NCI-H524 treated with DMSO at 0.1 percent for 48 hours (cell line): ENCODE data around the gene TOR1A.
A peak's percentile ranks its signal among the peaks of the same experiment; 100 is the strongest.
"Not testable (repeated sequence)": the region's sequence is repeated elsewhere in the genome, so short reads cannot be mapped to it uniquely, and the experiment has no call there.

Experiments used
- DNase-seq: peaks from one replicate; lab custom pipeline; 2025; lab: John Stamatoyannopoulos, UW

TOR1A gene

DNA sequence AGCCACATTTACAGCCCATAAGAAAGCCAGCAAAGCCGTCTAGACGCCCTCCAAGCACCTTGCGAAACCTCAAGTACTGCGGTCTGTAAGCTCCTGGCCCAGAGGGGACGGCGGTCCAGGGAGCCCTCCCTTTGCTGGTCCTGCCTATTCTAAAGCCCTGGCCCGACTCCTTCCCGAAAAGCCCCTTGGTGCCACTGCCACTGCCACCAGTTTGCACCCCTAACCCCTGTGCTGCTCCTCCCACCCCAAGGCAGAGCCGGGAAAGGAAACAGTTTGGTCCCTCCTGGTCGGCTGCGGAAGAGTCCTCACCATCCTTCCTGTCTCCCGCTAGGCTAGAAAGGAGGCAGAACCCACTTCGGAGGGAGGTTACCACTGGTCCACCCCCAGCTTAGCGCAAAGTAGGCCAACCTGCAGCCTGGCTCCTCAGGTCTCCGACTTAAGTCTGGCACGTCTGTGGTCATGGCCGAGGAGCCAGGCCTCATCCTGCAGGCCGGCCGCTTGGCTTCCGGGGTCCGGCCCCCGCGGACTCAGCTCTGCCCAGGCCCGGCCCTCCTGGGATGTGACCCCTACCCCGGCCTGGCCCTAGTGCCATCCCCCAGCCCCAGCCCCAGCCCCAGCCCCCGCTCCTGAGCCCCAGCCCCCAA, 916 bp downstream of the TOR1A start:
- DNase-seq: no peak

DNA sequence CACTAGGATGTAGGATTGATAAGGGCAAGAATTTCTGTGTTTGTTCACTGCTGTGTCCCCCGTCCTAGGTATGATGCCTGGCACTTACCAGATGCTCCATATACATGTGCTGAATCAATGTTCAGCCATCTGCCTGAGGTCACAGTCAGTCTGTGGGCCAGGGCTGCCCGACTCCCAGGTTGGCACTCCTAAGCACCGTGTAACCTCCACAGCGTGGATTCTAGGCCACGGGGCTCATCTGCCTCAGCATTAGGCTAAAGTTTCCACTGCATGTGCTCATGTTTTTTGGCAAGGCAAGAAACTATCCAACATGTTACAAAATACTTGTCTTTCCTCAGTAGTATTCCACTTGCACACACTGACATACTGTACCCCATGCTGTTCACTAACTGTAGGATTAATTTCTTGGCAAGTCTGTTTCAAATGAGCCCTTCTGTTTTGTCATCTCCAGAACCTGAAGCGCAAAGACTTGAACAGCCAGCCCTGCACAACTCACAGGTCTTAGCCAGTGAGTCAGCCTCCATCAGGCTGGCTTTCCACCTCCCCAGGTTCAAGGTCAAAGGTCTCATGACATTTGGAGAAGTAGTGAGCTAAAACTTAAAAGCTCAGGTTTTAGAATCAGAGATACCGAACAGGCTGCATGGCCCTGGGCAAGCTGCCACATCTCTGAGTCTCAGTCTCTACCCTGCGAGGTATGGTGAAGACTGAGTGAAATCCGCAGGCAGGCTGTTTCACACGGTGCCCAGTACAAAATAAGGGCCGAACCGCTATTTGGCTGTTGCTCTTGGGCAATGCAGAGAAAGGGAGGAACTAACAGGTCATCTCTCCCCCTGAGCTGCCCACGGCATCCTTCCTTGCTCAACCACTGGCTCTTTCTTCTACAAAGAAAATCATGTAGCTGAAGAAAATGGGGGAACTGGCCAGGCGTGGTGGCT, 7.2 kb downstream of the TOR1A start:
- DNase-seq: no peak

- no peak for DNase-seq
Observed at GRCh38 chr9:129815278-129815677, 8.7 kb downstream of the TOR1A start.

- DNase-seq: no peak
Observed at GRCh38 chr9:129814432-129815223, 9.3 kb downstream of the TOR1A start.

DNA sequence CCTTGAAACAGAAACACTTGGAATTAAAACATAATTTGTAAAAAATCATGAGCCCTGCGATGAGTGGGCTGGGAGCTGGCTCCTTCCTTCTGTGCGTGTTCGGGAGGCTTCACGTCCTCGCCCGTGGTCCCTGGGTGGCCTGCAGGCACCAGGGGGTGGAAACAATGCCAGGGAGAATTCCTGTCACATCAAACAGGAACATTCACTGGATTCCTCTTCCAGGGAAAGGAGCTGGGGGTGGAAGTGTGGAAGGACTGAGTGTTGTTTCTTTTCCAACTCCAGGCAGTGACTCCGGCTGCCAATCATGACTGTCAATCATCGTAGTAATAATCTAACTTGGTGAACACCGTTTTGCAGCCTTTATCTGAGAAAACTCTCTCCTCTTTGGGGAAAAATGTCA, 10.3 kb downstream of the TOR1A start:
- DNase-seq: no peak

GRCh38 chr9:129812385-129812784, 11.6 kb downstream of the TOR1A start:
- no peak for DNase-seq

DNA sequence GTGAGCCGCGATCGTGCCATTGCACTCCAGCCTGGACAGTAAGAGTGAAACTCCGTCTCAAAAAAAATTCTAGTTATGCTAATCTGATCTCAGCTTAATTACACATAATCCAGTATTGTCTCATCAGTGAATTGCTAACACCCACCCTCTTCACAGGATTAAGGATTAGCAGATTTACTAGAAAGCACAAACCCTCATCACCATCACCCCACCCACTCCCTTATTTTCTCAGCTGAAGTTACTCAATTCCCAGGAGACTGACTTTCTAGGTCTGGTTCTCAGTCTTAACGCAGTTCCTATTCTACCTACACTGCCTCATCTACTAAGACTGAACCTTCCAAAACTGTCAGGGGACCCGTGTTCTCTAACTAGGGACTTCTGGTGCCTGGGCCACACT, 12.0 kb downstream of the TOR1A start:
- DNase-seq: peak; percentile 46

DNA sequence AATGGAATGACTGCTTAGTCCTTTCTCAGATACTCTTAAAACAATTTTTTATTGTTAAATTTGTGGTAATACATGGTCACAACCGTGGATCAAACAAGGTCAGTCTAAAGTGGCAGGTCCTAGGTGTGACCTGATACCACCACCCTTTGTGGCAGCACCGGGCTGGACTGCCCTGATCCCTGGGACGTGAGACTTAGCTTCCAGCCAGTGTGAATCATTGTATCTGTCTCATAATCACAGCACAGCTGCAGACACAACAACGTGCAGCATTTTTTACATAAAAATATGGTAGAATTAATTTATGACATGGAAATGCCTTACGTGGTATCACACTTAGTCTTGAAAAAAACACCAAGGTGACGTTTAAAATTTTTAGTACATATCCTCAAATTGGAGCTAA, 13.1 kb downstream of the TOR1A start:
- no peak for DNase-seq

DNA sequence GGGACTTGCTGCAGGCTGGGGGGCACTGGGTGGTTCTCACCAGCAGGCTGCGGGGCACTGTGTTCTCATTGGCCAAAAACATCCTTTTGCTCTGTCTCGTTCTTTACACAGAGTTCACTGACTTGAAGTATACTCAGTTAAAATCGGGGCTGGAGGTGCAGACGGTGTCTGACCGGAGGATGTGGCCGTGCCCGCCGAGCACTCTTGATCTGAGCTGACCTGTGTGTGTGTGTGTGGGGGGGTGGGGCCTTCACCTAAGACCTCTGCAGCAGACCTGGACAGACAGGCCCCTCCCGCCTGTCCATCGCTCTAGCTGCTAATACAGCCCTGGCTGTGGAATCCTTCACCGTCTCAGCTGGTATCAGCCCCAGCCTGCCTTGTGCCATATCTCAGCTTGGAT, 13.8 kb downstream of the TOR1A start:
- DNase-seq: no peak

GRCh38 chr9:129809346-129809745, 14.6 kb downstream of the TOR1A start:
- no peak for DNase-seq

GRCh38 chr9:129806061-129806460, 17.9 kb downstream of the TOR1A start:
- no peak for DNase-seq

GRCh38 chr9:129803676-129804060, 20.3 kb downstream of the TOR1A start:
- no peak for DNase-seq

GRCh38 chr9:129802833-129803675, 20.9 kb downstream of the TOR1A start, which contains the start of gene TOR1B:
Gene TOR1B, plus strand, starts transcription at chr9:129803184. Its CDS starts 29 bp downstream, at chr9:129803213.
- DNase-seq: peak; percentile 59

GRCh38 chr9:129801504-129801903, 22.4 kb downstream of the TOR1A start:
- no peak for DNase-seq

DNA sequence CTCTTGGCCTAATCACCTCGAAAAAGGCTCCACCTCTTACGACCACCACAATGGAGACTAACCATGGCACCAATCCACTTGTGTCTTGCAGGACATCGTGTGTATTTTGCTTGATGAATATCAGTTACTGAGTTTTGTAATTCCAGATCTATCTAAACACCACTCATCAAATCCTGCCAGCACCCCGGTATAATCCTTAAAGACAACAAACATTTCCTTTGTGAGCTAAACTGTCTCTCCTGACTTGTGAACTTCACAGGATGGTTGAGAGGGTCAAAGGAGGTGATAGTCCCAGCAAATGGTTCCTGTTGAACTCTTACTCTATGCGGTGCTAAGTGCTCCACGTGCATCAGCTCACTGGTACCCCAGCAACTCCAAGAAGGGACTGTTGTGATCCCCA, 25.0 kb downstream of the TOR1A start:
- DNase-seq: no peak

DNA sequence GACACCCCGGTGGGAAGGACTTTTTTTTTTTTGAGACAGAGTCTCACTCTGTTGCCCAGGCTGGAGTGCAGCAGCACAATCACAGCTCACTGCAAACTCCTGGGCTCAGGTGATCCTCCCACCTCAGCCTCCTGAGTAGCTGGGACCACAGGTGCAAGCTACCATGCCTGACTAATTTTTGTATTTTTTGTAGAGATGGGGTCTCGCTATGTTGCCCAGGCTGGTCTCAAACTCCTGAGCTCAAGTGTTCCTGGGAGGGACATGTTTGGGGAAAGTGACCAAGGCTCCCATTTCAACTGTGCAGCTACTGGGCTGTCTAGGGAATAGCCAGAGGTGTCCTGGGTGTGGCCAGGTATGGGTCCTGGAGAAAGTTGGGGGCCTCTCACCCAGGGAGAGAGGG, 27.9 kb downstream of the TOR1A start:
- not testable (repeated sequence) for DNase-seq

DNA sequence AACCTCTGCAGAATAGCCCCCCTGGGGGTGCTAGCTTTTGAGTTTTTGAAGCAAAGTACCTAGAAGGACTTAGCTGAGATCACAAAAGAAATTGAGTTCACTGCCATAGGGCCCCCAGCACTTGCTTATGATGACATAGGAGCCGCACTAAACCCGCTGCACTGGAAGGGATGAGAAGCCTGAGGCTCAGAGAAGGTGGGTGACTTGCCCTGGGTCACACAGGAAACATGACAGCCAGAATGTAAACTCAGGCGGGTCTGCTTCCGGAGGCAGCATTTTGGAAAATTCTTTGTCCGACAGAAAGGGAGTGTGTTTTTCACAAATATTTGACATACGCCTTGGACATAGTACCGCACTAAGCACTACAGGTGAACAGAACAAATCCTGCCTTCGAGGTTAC, 29.4 kb downstream of the TOR1A start:
- no peak for DNase-seq

GRCh38 chr9:129786481-129786880, 37.5 kb downstream of the TOR1A start:
- no peak for DNase-seq

GRCh38 chr9:129785866-129786265, 38.1 kb downstream of the TOR1A start:
- no peak for DNase-seq

- not testable (repeated sequence) for DNase-seq
Observed at GRCh38 chr9:129784970-129785369, 39.0 kb downstream of the TOR1A start.

DNA sequence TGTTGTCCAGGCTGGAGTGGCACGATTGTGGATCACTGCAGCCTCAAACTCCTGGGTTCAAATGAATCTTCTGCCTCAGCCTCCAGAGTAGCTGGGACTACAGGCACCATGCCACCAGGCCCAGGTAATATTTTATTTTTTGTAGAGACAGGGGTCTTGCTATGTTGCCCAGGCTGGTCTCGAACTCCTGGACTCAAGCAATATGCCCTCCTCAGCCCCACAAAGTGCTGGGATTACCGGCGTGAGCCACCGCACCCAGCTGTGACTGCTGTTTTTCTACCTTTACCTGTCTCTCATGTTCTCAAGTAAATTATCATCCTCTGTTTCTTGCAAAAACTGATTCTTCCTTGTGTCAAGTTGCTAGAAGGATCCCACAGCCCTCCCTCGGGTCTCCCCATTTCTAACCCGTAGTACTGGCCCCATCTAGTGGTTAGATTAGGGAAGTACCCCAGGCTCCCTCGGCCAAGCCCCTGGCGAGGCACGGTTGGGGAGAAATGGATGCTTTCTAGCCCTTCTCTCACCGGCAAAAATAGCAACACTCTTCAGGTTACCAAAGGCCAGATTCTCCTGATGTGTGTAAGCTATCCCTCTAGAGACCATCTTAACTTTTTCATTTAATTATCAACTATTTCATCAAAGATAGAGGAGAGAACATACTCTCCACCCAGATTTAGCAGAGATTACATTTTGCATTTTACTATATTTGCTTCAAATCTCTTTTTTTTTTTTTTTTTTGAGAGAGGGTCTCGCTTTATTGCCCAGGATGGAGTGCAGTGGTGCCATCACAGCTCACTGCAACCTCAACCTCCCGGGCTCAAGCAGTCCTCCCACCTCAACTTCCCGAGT, 40.2 kb downstream of the TOR1A start:
- peak; percentile 29 for DNase-seq
